Daoy (cell line): ENCODE data around the gene DUT. TPM values are rescaled to one million over a fixed set of nuclear protein-coding genes. Genes with fewer than 3 reads are reported as not detected.

Experiments used
- DNase-seq: peaks from one replicate; pipeline ENCODE4 v3.0.0-alpha.2; 2015; ENCODE audit warnings: low read depth
- total RNA-seq: library from RNA; depleted of rRNA; stranded (reverse); fragments of >200 nt; shearing (Covaris generic); gene quantifications from 2 replicates; pipeline ENCODE4 v1.2.3, GENCODE V29; 2014

The DUT gene
- total RNA-seq, 1 experiment from 2014 or later: 137 TPM

- DNase-seq: no peak
Measured at GRCh38 chr15:48330105-48330785, 984 bp upstream of the DUT start.

GRCh38 chr15:48331796-48332641 lies 790 bp downstream of the DUT start:
- DNase-seq: peak; percentile 78

- DNase-seq: peak; percentile 7
Measured at GRCh38 chr15:48332642-48333034, 1.4 kb downstream of the DUT start.

GRCh38 chr15:48333540-48333939 lies 2.3 kb downstream of the DUT start:
- no peak for DNase-seq

GRCh38 chr15:48334260-48334659 lies 3.0 kb downstream of the DUT start:
- DNase-seq: no peak

GRCh38 chr15:48336940-48337339 lies 5.7 kb downstream of the DUT start:
- DNase-seq: peak; percentile 18

- no peak for DNase-seq
Measured at GRCh38 chr15:48337607-48338006, 6.4 kb downstream of the DUT start.

- DNase-seq: no peak
Measured at GRCh38 chr15:48340111-48340510, 8.9 kb downstream of the DUT start.

- no peak for DNase-seq
Measured at GRCh38 chr15:48343865-48344264, 12.6 kb downstream of the DUT start.

GRCh38 chr15:48345516-48345915 lies 14.3 kb downstream of the DUT start:
- DNase-seq: no peak

GRCh38 chr15:48352474-48353072 lies 21.3 kb downstream of the DUT start:
- DNase-seq: peak; percentile 73

- no peak for DNase-seq
Measured at GRCh38 chr15:48354694-48355303, 23.6 kb downstream of the DUT start.

- DNase-seq: peak; percentile 84
Measured at GRCh38 chr15:48355377-48355776, 24.1 kb downstream of the DUT start.

- peak; percentile 59 for DNase-seq
Measured at GRCh38 chr15:48358229-48359152, 27.3 kb downstream of the DUT start.

GRCh38 chr15:48360841-48361240 lies 29.6 kb downstream of the DUT start:
- peak; percentile 68 for DNase-seq

GRCh38 chr15:48361685-48362084 lies 30.5 kb downstream of the DUT start:
- no peak for DNase-seq

GRCh38 chr15:48363474-48363873 lies 32.2 kb downstream of the DUT start:
- DNase-seq: no peak

- DNase-seq: no peak
Measured at GRCh38 chr15:48365575-48365974, 34.3 kb downstream of the DUT start.

- DNase-seq: peak; percentile 37
Measured at GRCh38 chr15:48366584-48367312, 35.5 kb downstream of the DUT start.

GRCh38 chr15:48367483-48367882 lies 36.3 kb downstream of the DUT start:
- DNase-seq: peak; percentile 59

- peak; percentile 91 for DNase-seq
Measured at GRCh38 chr15:48370460-48370859, 39.2 kb downstream of the DUT start.
